GM12801 (cell line): ENCODE measurements around the gene TPM1.

Experiments
- TF ChIP-seq, protein P1 (sequence below): IDR thresholded peaks from one replicate; pipeline ENCODE4 v1.5.1; 2011; ENCODE audit warnings: control low read depth; ENCODE audit not compliant: insufficient read length; ENCODE audit errors: extremely low read depth

TPM1 gene

DNA sequence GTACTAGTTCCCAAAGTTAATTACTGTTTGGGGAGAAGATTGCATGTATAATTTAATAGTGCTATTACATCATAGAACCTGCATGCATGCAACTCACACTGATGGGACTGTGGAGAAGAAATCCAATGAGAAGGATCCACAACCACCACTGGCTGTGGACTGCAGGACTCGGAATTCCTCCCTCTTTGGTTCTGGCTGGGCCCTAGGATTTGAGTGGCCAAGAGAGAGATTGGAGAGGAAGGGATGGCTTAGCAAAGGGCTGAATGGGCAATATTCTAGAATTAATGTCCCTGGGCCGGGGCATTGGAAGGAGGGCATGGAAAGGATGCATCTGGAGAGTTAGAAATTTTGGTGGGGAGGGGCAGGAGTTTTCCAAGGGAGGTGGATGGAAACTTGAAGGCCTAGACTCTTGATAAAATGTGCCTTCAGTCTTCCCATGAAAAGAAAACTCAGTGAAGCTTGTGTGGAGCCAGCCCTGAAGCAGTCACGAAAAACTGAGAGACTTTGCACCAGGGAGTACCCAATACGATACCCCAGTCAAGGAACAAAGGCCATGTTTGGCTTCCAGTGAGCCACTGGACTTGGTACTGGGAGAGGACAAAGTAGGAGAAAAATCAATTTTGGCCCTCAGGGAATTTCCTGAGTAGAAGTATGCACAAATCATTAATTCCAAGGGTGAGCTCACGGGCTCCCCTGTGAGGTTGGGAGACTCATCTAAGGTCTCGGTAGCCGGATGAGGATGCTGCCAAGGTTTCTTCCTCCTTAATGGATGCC is 31.4 kb upstream of the TPM1 start:
- TF ChIP-seq, protein P1, sequence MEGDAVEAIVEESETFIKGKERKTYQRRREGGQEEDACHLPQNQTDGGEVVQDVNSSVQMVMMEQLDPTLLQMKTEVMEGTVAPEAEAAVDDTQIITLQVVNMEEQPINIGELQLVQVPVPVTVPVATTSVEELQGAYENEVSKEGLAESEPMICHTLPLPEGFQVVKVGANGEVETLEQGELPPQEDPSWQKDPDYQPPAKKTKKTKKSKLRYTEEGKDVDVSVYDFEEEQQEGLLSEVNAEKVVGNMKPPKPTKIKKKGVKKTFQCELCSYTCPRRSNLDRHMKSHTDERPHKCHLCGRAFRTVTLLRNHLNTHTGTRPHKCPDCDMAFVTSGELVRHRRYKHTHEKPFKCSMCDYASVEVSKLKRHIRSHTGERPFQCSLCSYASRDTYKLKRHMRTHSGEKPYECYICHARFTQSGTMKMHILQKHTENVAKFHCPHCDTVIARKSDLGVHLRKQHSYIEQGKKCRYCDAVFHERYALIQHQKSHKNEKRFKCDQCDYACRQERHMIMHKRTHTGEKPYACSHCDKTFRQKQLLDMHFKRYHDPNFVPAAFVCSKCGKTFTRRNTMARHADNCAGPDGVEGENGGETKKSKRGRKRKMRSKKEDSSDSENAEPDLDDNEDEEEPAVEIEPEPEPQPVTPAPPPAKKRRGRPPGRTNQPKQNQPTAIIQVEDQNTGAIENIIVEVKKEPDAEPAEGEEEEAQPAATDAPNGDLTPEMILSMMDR = no peak

DNA sequence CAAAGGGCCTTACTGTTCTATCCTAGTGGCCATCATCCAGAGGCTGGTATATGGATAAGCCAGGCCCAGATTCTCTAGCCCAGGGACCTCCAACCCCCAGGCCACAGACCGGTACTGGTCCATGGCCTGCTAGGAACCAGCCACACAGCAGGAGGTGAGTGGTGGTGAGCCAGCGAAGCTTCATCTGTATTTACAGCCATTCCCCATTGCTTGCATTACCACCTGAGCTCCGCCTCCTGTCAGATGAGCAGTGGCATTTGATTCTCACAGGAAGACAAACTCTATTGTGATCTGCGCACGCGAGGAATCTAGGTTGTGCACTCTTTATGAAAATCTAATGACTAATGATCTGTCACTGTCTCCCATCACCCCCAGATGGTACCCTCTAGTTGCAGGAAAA is 30.1 kb upstream of the TPM1 start:
- TF ChIP-seq, protein P1 = no peak

DNA sequence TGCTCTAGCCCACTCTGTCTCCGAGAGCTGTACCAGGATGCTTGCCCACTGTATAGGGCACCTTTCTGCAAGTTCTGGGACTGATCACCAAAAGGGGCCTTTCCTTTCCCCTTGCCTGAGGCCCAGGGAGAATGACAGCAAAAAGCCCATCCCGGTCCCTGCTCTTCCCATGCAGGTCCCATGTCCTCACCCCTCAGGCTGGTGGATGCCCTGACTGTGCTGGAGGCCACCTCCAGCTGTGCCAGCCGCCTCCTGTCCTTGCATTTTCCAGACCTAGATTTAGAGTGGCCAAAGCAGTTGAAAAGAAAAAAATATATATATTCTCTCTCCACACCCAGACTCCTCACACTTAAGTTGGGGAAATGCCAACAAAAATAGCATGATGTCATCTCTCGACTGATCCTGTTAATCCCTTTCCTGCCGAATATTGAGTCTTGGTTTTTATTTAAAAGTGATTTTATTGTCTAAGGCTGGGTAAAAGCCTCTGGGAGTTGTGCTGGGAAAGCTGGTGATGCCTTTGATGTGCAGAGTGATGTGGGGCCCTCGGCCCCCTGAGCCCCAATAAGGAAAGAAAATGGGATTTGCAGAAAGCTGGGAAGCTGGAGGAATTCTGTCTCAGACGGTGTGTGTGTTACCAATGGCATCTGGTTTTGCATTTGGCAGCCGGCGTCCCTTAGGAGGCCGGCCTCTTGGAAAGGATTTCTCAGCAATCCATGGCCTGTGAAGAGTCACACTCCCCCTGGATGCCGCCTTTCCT is 29.3 kb upstream of the TPM1 start:
- TF ChIP-seq, protein P1 = no peak

DNA sequence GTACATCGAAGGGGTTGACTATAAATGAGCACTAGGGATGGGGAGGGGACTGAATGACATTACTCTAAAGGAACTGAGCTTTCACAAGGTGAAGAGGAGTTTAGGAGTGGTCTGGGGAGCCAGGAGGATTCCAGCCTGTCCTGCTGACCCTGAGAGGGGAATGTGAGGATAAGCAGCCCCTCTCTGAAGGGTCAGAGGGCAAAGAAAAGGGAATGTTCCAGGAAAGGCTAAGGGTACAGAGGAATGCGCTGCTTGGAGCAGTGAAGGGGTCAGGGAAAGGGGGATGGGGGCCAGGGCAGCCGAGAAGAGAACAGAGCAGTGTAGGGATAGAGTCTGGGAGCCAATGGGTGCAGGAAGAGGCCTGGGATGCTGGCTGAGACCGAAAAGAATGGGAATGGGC is 28.0 kb upstream of the TPM1 start:
- TF ChIP-seq, protein P1 = no peak

DNA sequence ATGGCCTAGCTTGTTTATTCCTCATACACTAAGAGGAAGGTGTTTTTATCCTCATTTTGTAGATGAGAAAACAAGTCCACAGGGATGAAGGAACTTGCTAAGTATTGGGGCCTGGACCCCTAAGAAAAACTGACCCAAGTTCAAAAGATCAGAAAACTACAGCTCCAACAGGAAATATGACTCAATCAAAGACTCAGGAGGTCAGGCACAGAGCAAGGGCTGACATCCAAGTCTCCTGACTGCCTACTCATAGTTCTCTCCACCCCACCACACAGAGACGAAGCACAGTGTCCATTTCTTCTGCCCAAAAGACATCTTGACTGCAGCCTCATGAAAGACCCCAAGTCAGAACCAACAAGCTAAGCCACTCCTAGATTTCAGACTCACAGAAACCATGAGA is 26.9 kb upstream of the TPM1 start:
- TF ChIP-seq, protein P1 = no peak

DNA sequence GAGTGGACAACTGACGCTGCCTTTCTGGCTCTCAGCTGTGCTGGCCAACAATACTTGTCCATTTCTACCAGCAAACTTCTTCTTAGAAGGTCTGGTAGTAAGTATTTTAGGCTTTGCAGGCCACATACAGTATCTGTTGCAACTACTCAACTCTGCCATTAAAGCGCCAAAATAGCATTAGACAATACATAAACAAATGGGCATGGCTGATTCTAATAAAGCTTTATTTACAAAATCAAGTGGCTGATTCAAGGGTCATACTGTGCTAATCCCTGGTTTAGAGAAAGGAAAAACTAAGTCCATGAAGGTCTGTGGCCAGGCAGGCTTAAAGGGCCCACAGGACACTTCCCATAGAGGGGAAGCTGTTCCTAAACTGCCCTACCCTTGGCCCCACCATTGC is 26.3 kb upstream of the TPM1 start:
- TF ChIP-seq, protein P1 = no peak

DNA sequence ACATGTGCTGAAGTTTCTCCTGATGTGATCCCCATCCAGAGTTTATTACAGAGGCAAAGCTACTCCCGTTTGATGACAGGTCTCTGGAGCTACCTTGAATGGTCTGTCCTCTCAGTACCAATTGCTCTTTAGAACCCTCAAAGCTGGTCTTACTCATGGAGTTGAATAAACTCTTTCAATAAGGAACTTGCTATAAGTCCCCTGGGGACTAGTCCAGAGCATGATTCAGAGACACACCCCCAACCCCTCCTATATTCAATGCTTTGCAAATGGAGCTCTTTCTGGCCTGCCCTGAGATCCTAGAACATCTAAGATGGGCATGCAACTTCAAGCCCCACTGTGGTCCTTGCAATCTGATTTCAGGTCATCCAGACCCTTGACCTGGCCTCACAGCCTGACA is 23.9 kb upstream of the TPM1 start:
- TF ChIP-seq, protein P1 = no peak
